Stimulated activated CD4-positive, alpha-beta T cell treated with anti-CD3 and anti-CD28 coated beads, TNF-alpha, amount 100 ng/mL, for 48 hours (primary cell): ENCODE data around the gene SPDYE2B.
"Not testable (repeated sequence)": the region's sequence is repeated elsewhere in the genome, so short reads cannot be mapped to it uniquely, and the experiment has no call there.

ENCODE experiments used
- DNase-seq, 3 donors: peaks; one replicate each; pipeline ENCODE4 v3.0.0-alpha.2; 2020; ENCODE audit warnings: low read depth in 3 of 3

The SPDYE2B gene, protein sequence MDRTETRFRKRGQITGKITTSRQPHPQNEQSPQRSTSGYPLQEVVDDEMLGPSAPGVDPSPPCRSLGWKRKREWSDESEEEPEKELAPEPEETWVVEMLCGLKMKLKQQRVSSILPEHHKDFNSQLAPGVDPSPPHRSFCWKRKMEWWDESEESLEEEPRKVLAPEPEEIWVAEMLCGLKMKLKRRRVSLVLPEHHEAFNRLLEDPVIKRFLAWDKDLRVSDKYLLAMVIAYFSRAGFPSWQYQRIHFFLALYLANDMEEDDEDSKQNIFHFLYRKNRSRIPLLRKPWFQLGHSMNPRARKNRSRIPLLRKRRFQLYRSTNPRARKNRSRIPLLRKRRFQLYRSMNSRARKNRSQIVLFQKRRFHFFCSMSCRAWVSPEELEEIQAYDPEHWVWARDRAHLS

GRCh38 chr7:102649924-102650323 is at the start of gene SPDYE2B:
SPDYE2B (plus strand) TSS chr7:102650319; CDS start chr7:102652349, 2,030 bp downstream.
- not testable (repeated sequence) for DNase-seq

GRCh38 chr7:102602317-102602716 is 47.8 kb upstream of the SPDYE2B start:
- DNase-seq, result not testable (repeated sequence)

DNA sequence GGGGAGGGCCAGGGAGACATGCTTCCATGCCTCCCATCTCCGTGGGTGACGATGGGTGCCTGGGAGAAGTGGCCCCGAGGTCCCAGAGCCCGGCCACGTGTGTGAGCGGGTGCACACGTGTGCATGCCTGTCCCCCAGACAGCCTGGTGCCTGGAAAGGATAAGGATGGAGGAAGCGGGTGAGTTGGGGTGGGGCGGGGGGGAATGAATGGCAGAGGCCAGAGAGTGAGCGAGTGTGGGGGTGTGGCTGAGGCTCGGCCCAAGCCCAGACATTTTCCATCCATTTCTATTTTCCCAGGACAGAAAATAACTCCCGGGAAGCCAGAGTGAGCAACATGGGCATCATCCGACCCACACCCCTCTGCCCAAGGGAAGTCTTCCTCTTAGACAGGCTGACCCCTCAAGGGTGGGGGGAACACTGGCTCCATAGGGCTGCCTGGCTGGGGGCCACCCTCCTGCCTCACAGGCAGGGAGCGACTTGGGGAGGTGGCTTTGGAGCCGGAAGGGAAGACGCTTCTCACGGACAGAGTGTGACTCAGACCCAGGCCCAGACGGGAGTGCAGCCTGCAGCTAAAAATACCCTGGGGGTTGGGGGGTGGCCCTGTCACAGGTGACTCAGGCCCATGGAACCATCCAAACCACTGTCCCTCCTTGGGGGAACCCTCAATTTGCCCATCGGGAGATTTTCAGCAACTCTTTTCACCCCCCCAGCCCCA is 45.5 kb upstream of the SPDYE2B start:
- DNase-seq, result not testable (repeated sequence)

GRCh38 chr7:102606848-102607247 is 43.3 kb upstream of the SPDYE2B start:
- DNase-seq, result not testable (repeated sequence)

- DNase-seq, result not testable (repeated sequence)
Measured at GRCh38 chr7:102609734-102610133, 40.4 kb upstream of the SPDYE2B start.

GRCh38 chr7:102610441-102610840 is 39.7 kb upstream of the SPDYE2B start:
- not testable (repeated sequence) for DNase-seq

DNA sequence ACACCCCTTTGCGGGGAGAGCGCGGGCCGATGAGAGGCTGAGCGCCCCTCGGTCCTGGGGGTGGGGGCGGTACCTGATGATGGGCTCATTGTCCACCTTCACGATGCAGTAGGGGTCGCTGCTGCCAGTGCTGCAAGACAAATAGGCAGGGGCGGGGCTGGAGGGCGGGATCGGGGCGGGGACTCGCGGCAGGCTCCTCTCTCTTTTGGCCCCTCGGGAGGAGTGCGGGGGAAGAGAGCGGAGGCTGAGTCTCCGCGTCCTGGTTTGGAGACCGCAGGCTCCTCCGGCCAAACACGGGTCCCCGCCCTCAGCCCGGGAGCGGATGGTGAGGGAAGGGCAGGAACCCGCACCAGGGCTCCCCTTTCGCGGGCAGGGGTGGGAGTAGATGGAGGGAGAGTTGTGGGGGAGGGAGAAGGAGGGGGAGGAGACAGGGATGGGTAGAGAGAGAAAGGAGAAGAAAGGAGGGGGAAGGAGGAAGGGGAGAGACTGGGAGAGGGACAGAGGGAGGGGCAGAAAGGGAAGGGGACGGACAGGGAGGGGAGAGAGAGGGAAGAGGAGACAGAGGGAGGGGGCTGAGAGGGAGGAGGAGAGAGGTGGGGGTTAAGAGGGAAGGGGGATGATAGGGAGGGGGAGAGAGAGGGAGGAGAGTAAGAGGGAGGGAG is 39.0 kb upstream of the SPDYE2B start:
- DNase-seq, result not testable (repeated sequence)

GRCh38 chr7:102611675-102612325 is 38.3 kb upstream of the SPDYE2B start:
- DNase-seq, result not testable (repeated sequence)

- DNase-seq, result not testable (repeated sequence)
Measured at GRCh38 chr7:102613575-102614345, 36.4 kb upstream of the SPDYE2B start.

DNA sequence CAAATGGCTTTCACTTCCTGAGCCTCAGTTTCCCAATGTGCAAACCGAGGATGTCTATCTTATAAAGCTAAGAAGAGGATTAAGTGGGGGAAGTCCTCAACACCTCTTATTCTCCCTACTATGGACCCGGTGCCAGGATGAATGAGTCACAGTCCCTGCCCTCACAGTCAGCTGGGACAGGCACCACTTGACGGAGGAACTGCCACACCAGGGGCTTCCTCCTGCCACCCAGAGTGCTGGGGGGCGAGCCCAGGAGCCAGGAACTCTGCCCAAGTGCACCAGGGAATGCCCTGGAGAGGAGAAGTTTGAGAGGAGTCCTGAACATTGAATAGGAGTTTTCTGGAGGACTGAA is 35.8 kb upstream of the SPDYE2B start:
- DNase-seq, result not testable (repeated sequence)

- DNase-seq, result not testable (repeated sequence)
Measured at GRCh38 chr7:102614873-102615272, 35.2 kb upstream of the SPDYE2B start.

DNA sequence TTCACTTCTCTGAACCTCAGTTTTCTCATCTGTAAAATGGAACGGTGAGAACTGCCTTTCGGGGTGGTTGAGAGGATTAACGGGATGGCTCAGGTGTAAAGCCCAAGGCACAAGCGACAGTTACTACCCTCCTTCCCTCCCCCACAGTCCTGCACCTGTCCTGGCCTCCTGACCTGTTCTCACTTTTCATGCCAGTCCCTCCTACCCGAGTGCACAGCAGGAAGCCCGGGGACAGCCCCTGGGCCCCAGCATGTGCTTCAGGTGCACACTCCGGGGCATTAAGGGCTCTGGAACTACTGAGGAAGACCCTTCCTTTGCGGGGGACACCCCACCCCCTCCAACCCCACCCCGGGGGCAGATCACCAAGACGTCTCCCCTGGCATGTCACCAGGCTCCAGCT is 34.2 kb upstream of the SPDYE2B start:
- not testable (repeated sequence) for DNase-seq

GRCh38 chr7:102616507-102617125 is 33.5 kb upstream of the SPDYE2B start, which contains the start of gene RASA4:
RASA4 (minus strand) TSS chr7:102616756; CDS start chr7:102616689, 67 bp downstream.
- DNase-seq, result not testable (repeated sequence)

DNA sequence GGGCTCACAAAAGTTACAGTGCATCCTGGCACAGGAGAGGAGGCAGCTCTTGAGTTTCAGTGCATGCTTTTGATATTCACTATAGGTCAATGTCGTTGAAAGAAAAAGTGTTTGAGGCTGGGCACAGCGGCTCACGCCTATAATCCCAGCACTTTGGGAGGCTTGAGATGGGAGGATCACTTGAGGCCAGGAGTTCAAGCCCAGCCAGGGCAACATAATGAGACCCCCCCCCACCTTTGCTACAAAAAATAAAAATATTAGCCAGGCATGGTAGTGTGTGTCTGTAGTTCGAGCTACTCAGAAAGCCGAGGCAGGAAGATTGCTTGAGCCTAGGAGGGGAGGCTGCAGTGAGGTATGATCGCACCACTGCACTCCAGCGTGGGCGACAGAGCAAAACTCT is 32.0 kb upstream of the SPDYE2B start:
- DNase-seq, result not testable (repeated sequence)

DNA sequence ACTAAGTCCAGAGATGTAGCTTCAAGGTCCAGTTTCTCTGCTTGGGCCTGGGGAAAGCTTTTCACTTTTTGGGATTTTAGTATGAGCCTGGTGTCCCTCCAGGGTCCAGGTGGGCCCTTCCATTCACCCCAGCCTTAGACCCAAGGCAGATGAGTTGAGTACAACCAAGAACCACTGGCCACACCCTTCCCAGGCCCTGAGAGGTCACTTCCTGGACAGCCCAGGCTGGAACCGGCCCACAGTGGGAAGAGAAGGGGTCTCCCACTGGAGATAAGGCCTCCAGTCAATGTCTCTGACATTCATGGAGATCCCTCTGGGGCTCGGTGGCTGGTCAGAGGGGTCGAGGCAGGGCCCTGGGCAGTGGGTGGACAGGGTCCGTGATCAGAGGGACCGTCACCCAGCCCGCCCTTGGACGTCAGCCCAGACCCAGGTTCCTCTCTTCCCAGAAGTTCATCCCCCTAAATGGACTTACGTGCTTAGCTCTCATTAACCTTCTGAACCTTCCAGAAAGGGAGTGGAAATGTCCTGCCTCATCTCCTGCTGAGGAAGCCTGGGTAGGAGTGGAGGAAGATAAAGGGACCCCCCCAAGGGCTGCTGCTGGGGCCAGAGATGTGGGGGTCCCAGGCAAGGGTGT is 22.7 kb upstream of the SPDYE2B start:
- not testable (repeated sequence) for DNase-seq

GRCh38 chr7:102630622-102631021 is 19.5 kb upstream of the SPDYE2B start:
- not testable (repeated sequence) for DNase-seq

GRCh38 chr7:102634299-102634698 is 15.8 kb upstream of the SPDYE2B start:
- DNase-seq, result not testable (repeated sequence)

GRCh38 chr7:102635354-102635753 is 14.8 kb upstream of the SPDYE2B start:
- not testable (repeated sequence) for DNase-seq

- DNase-seq, result not testable (repeated sequence)
Measured at GRCh38 chr7:102636956-102637355, 13.2 kb upstream of the SPDYE2B start.

DNA sequence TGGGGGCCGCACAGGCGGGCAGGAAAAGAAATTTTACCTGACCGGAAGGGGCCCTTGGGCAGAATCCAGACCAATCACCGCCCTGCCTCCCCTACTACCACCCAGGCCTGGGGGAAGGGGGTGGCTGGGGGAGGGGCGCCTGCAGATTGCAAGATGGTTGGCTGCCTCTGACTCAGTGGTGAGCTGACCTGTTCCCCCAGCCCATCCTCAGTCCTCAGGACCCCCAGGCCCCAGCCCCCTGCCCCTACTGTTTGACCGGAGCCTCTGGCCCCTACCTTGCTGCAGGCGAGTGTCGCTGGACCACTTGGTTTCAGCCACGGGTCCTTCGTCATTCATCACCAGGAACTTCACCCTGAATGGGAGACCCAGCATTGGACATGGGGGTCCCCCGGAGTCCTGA is 11.3 kb upstream of the SPDYE2B start:
- DNase-seq, result not testable (repeated sequence)
